COLO829 (cell line): Measurements from ENCODE around the gene VWA3B.
"Not testable (repeated sequence)": the region's sequence is repeated elsewhere in the genome, so short reads cannot be mapped to it uniquely, and the experiment has no call there.

ENCODE experiments used
- DNase-seq: peaks from one replicate; pipeline ENCODE4 v3.0.0; 2012; ENCODE audit warnings: low spot score

Gene VWA3B

DNA sequence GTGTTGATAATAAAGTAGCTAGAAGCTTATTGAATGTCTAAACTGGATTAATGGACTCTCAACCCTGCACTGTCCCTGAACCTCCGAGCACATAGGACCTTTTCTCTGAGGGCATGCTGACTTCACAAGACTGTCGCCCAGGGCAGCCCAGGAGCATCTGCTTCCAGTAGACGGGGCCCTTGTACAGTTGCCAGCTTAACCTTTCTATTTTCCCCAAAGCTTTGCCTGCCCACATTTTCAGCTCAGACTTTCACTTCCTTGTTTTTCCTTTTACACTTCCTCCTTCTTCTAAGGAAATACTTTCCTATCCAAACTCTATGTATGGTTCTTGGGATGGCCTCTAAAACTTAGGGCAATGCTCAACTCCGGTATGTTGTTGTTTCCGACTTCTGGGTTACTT lies 1.3 kb downstream of the VWA3B start:
- DNase-seq, result no peak

DNA sequence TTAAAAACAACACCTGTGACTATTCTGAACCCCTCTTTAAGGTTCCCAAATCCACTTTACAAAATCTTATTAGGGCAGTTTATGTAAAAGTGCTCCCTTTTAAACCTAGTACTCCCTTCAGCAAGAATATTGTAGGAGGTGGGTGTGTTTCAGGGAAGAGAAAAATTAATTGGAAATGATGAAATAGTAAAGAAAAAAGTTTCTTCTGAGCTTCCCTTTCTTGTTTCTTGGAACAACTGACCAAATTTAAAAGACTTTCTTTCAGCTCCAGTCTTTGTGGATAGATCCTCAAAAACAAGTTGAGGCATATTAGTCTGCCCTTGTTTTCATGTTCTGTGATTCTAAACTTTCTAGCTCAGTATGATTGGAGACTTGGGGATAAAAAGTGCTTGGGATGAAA lies 3.0 kb downstream of the VWA3B start:
- DNase-seq, result no peak

GRCh38 chr2:98090951-98091350 lies 4.0 kb downstream of the VWA3B start:
- DNase-seq, result no peak

DNA sequence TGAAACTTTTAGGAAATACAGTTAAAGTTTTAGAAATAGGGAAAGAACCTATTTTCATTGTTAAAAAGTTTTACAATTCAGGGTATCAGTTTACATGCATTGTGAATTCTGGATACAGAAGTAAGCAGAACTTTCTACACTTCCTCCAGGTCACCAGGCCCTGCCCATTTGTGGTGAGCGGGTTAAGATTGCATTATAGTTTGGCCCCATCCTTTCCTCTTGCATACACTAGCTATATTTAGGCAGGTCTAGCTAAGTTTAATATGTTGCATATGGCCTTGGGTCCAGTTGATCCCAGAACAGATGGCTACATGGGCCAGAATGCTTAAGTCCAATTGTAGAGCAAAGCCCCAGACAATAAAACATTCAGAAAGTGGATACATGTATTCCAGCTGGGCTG lies 4.8 kb downstream of the VWA3B start:
- no peak for DNase-seq

- no peak for DNase-seq
Observed at GRCh38 chr2:98093146-98093545, 6.2 kb downstream of the VWA3B start.

GRCh38 chr2:98093611-98094010 lies 6.6 kb downstream of the VWA3B start:
- DNase-seq, result no peak

- no peak for DNase-seq
Observed at GRCh38 chr2:98099939-98100743, 13.2 kb downstream of the VWA3B start.

DNA sequence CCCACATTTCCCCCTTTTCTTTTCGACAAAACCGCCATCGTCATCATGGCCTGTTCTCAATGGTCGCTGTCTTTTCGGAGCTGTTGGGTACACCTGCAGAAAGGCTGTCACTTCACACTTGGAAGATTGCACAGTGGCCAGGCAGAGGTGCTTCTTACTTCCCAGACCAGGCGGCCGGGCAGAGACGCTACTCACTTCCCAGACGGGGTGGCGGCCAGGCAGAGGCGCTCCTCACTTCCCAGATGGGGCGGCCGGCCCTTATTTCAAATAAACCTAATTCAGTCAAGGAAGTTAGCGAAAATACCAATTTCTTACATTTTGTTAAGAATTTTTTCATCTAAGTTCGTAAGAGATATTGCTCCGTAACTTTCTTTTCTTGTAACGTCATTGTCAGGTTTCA lies 15.3 kb downstream of the VWA3B start:
- not testable (repeated sequence) for DNase-seq

DNA sequence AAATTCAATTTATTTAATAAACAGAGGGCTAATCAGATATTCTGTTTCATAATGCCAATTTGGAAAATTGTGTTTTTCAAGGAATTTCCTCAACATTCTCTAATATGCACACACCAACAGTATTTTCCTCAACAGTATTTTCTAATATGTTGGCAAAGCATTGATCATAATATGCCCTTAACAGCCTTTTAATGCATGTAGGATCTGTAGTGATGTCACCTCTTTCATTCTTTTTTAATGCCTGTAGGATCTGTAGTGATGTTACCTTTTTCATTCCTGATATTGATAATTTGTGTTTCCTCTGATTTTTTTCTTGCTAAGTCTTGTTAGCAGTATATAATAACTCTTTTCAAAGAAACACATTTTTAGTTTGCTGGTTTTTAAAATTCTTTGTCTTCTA lies 15.9 kb downstream of the VWA3B start:
- DNase-seq, result no peak

- DNase-seq, result no peak
Observed at GRCh38 chr2:98108110-98108509, 21.1 kb downstream of the VWA3B start.

DNA sequence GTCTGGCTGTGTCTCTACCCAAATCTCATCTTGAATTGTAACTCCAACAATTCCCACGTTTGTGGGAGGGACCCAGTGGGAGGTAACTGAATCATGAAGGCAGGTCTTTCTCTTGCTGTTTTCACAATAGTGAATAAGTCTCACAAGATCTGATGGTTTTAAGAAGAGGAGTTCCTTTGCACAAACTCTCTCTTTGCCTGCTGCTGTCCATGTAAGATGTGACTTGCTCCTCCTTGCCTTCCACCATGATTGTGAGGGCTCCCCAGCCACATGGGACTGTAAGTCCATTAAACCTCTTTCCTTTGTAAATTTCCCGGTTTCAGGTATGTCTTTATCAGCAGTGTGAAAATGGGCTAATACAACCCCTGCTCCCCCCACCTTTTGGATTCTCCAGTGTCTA lies 23.8 kb downstream of the VWA3B start:
- DNase-seq, result no peak

DNA sequence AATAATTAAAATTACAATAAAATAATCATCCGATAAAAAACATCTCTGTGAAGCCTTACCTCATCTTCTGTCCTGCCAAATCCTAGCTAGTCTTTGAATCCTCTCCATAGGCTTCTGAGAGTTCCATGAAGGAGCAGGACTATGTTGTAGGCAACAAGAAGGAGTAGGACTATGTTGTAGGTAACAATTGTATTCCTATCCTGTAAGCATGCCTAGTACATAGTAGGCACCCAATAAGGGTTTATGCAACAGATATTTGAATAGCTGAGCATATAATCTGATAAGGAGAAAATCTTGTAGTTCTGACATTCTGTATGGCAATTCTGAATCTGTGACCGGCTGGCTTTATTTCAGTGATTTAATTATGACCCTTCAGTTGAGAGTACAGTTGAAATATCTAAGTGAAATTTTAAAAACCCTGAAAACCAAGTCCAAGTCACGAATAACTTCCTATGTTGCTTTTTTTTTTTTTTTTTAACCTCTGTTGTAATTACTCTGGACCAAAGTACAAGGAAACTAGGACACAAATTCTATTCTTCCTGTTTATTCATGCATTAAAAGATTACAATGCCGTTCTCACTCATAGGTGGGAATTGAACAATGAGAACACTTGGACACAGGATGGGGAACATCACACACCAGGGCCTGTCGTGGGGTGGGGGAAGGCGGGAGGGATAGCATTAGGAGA lies 27.8 kb downstream of the VWA3B start:
- no peak for DNase-seq

DNA sequence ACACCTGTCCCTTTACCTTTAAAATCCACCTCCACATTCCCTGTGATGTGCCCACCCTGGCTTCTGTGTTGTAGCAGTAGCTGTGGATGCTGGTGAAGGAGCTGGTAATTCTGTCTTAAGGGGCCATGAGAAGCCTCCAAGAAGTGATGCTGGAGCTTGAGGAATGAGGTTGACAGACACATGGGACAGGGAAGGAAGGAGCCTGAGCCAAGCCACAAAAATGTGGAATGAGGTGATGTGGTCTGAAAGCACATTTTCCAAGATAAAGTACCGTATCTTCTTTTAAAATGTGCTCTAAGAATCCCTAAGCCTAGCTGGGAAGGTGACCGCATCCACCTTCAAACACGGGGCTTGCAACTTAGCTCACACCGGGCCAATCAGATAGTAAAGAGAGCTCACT lies 31.2 kb downstream of the VWA3B start:
- no peak for DNase-seq

- no peak for DNase-seq
Observed at GRCh38 chr2:98118852-98119251, 31.9 kb downstream of the VWA3B start.

GRCh38 chr2:98121149-98121548 lies 34.2 kb downstream of the VWA3B start:
- no peak for DNase-seq

DNA sequence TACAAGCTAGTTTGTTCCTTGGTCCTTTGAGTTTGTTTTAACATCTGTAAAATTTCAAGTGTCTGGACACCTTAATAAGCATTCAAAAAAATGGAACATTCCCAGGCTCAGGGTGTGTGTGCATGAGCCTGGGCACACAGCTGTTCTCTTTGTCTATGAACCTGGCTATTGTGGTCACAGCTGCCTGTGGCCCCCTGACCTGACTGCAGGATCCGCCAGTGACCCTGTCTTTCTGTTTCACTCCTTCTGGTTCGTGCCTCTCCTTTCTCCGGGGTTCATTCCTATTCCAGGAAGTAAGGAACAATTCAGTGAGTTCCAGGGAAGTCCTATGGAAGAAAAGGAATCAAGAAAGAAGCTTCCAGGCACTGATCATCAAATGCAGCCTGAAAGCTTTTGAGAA lies 35.6 kb downstream of the VWA3B start:
- DNase-seq, result no peak

- DNase-seq, result no peak
Observed at GRCh38 chr2:98123286-98123685, 36.3 kb downstream of the VWA3B start.

- no peak for DNase-seq
Observed at GRCh38 chr2:98126061-98126460, 39.1 kb downstream of the VWA3B start.

DNA sequence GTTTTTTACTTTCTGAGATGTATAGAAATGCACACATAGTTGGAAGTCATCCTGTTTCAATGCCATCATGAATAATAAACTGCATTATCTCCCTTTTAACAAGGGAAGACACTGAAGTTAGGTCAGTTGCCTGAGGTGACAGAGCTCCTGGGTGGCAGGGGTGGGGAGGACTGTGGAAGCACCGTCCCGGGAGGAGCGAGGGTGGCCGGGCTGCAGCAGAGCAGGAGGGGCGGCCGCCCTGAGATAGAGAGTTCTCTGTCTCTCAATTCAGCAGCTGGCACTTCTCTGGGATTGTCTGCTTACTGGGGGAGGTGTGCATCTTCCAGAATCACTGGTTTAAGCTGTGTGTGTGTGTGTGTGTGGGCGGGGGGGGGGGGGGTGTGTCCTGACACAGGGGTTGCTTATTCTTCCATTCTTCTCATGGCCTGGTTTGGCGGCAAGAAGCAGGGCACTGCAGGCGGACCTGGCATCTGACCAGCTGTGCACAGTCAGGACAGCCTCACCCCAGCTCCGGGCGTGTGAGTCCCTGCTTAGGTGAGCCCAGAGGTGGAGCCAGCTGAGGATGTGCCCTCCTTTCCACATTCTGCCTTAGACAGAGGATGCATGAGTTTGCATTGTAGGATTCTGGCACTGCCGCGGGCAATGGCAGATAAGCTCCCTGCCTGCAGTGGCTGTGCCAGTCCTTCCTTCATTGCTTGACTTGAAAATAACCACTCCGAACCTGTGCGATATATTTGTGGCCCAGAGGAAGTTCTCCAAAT lies 40.4 kb downstream of the VWA3B start:
- peak; percentile 44 for DNase-seq

GRCh38 chr2:98128556-98129109 lies 41.7 kb downstream of the VWA3B start:
- no peak for DNase-seq

DNA sequence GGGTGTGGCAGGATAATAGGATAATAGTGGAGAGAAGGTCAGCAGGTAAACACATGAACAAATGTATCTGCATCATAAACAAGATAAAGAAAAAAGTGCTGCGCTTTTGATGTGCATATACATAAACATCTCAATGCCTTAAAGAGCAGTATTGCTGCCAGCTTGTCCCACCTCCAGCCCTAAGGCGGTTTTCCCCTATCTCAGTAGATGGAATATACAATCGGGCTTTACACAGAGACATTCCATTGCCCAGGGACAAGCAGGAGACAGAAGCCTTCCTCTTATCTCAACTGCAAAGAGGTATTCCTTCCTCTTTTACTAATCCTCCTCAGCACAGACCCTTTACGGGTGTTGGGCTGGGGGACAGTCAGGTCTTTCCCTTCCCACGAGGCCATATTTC lies 43.1 kb downstream of the VWA3B start:
- DNase-seq, result not testable (repeated sequence)

- DNase-seq, result no peak
Observed at GRCh38 chr2:98134172-98135005, 47.4 kb downstream of the VWA3B start.
